IMR-90 (cell line): ENCODE measurements around the gene ERC2. TPM values are rescaled to one million over a fixed set of nuclear protein-coding genes. Genes with fewer than 3 reads are reported as not detected.
A peak's percentile ranks its signal among the peaks of the same experiment; 100 is the strongest.

Experiments
- ATAC-seq: fragments of 200-7000 bp; cut with Tn5 transposase; 2 replicates; pipeline ENCODE4 v1.9.1; 2020; ENCODE audit warnings: low read depth, mild to moderate bottlenecking, moderate library complexity
- BruUV-seq: library from RNA; stranded (reverse); fragments of 400-500 nt; replicated peaks from 2 replicates; lab custom pipeline; 2021; lab: Mats Ljungman, UMichigan
- CTCF ChIA-PET: fragments of 300-600 bp; formaldehyde crosslinking; extraction: SDS; loops from one replicate; lab custom pipeline; 2021; ENCODE audit warnings: antibody characterized with exemption; lab: Yijun Ruan, JAX
- POLR2A ChIA-PET: fragments of 300-600 bp; sonication (Branson Sonifier 250); formaldehyde crosslinking; loops from one replicate; lab custom pipeline; 2022; ENCODE audit warnings: antibody characterized with exemption; ENCODE audit not compliant: unreplicated experiment; lab: Charles Lee
- DNase-seq: peaks from one replicate; pipeline ENCODE4 v3.0.0; 2013
- H2AFZ ChIP-seq: replicated peaks from 2 replicates; pipeline ENCODE3; 2013; ENCODE audit warnings: low read length, mild to moderate bottlenecking; ENCODE audit not compliant: poor library complexity
- H2AK5ac ChIP-seq: 2 replicates; pipeline ENCODE4 v1.6.1; 2013; ENCODE audit warnings: low read depth, low read length, inconsistent platforms
- H2AK9ac ChIP-seq: replicated peaks from 2 replicates; pipeline ENCODE3; 2013; ENCODE audit warnings: mild to moderate bottlenecking, low read depth, low read length, moderate library complexity; ENCODE audit not compliant: poor library complexity
- H2BK120ac ChIP-seq: 2 replicates; pipeline ENCODE4 v1.6.1; 2013; ENCODE audit warnings: low read depth, low read length, inconsistent platforms
- H2BK15ac ChIP-seq: 3 replicates; pipeline ENCODE4 v1.6.1; 2013; ENCODE audit warnings: low read depth, low read length, inconsistent platforms
- H2BK20ac ChIP-seq: 2 replicates; pipeline ENCODE4 v1.6.1; 2013; ENCODE audit warnings: low read depth, mild to moderate bottlenecking, inconsistent platforms, low read length, moderate library complexity
- H2BK5ac ChIP-seq: 2 replicates; pipeline ENCODE4 v1.6.1; 2013; ENCODE audit warnings: mild to moderate bottlenecking, low read depth, low read length, inconsistent platforms; ENCODE audit not compliant: poor library complexity, severe bottlenecking
- H3K14ac ChIP-seq: replicated peaks from 2 replicates; pipeline ENCODE4 v1.6.1; 2013; ENCODE audit warnings: low read depth, low read length, inconsistent platforms
- H3K18ac ChIP-seq: 2 replicates; pipeline ENCODE4 v1.6.1; 2013; ENCODE audit warnings: low read depth, low read length, control low read depth
- H3K23ac ChIP-seq: 2 replicates; pipeline ENCODE4 v1.6.1; 2013; ENCODE audit warnings: low read depth, low read length, inconsistent platforms
- H3K27ac ChIP-seq: 2 replicates; pipeline ENCODE4 v1.5.1; 2013; ENCODE audit warnings: mild to moderate bottlenecking, control low read depth, low read length; ENCODE audit not compliant: insufficient read depth
- H3K27me3 ChIP-seq: 2 replicates; pipeline ENCODE4 v1.6.1; 2013; ENCODE audit warnings: low read length; ENCODE audit not compliant: control insufficient read depth, insufficient read depth
- H3K36me3 ChIP-seq: 2 replicates; pipeline ENCODE4 v1.6.1; 2013; ENCODE audit warnings: low read length, mixed read lengths; ENCODE audit not compliant: control insufficient read depth, insufficient read depth
- H3K4ac ChIP-seq: 2 replicates; pipeline ENCODE4 v1.6.1; 2013; ENCODE audit warnings: low read depth, low read length, inconsistent platforms
- H3K4me1 ChIP-seq: 2 replicates; pipeline ENCODE4 v1.6.1; 2013; ENCODE audit warnings: low read length, mixed read lengths; ENCODE audit not compliant: control insufficient read depth, insufficient read depth
- H3K4me2 ChIP-seq: 2 replicates; pipeline ENCODE4 v1.6.1; 2013; ENCODE audit warnings: low read depth, mild to moderate bottlenecking, control low read depth, low read length, moderate library complexity
- H3K4me3 ChIP-seq: 2 replicates; pipeline ENCODE4 v1.5.1; 2013; ENCODE audit warnings: low read depth, mild to moderate bottlenecking, control low read depth, low read length, moderate library complexity; ENCODE audit not compliant: insufficient read depth
- H3K56ac ChIP-seq: 2 replicates; pipeline ENCODE4 v1.6.1; 2013; ENCODE audit warnings: low read length, inconsistent platforms; ENCODE audit not compliant: insufficient read depth; ENCODE audit errors: extremely low read depth
- H3K79me1 ChIP-seq, 2 experiments: 2 replicates each; pipeline ENCODE4 v1.6.1; 2013; ENCODE audit warnings: low read length in 2 of 2, inconsistent platforms in 1 of 2, low read depth in 1 of 2
- H3K9ac ChIP-seq: 2 replicates; pipeline ENCODE4 v1.6.1; 2013; ENCODE audit warnings: low read depth, low read length, control low read depth
- H3K9me1 ChIP-seq: 2 replicates; pipeline ENCODE4 v1.6.1; 2013; ENCODE audit warnings: low read length, inconsistent platforms; ENCODE audit not compliant: insufficient read depth
- H3K9me3 ChIP-seq: 2 replicates; pipeline ENCODE4 v1.6.1; 2013; ENCODE audit warnings: low read length; ENCODE audit not compliant: control insufficient read depth, insufficient read depth
- H4K20me1 ChIP-seq: 2 replicates; pipeline ENCODE4 v1.6.1; 2013; ENCODE audit warnings: low read length, inconsistent platforms; ENCODE audit not compliant: insufficient read depth
- H4K5ac ChIP-seq: 2 replicates; pipeline ENCODE4 v1.6.1; 2013; ENCODE audit warnings: mild to moderate bottlenecking, low read depth, low read length, control low read depth
- H4K8ac ChIP-seq, 2 experiments: 2 replicates each; pipeline ENCODE4 v1.6.1; 2013; ENCODE audit warnings: low read depth in 2 of 2, low read length in 2 of 2, control low read depth in 1 of 2, inconsistent platforms in 1 of 2
- H4K91ac ChIP-seq: 2 replicates; pipeline ENCODE4 v1.6.1; 2013; ENCODE audit warnings: low read depth, low read length, inconsistent platforms; ENCODE audit not compliant: insufficient read depth
- BHLHE40 ChIP-seq: fragments of 150-350 bp; IDR thresholded peaks from 2 replicates; pipeline ENCODE4 v1.6.1; 2016; ENCODE audit warnings: mild to moderate bottlenecking, low read depth, low read length
- CEBPB ChIP-seq: IDR thresholded peaks from 2 replicates; pipeline ENCODE4 v1.6.1; 2012; ENCODE audit warnings: low read depth, low read length, improper control_type of control experiment
- CTCF ChIP-seq: conservative IDR thresholded peaks from 2 replicates; pipeline ENCODE4 v1.5.1; 2012; ENCODE audit warnings: mild to moderate bottlenecking, low read depth, low read length, improper control_type of control experiment
- NFE2L2 ChIP-seq: fragments of 150-350 bp; IDR thresholded peaks from 2 replicates; pipeline ENCODE4 v1.6.1; 2016; ENCODE audit warnings: low read depth, mild to moderate bottlenecking, low read length
- POLR2A ChIP-seq: IDR thresholded peaks from 2 replicates; pipeline ENCODE4 v1.6.1; 2012; ENCODE audit warnings: mild to moderate bottlenecking, low read depth, low read length
- RAD21 ChIP-seq: IDR thresholded peaks from 2 replicates; pipeline ENCODE4 v1.6.1; 2012; ENCODE audit warnings: low read length, improper control_type of control experiment
- SMC3 ChIP-seq: fragments of 150-350 bp; IDR thresholded peaks from 2 replicates; pipeline ENCODE4 v1.6.1; 2016; ENCODE audit warnings: low read depth, mild to moderate bottlenecking, antibody characterized with exemption, low read length, moderate library complexity
- WGBS, 2 experiments: methylation state at CpG; one replicate each; pipeline versions ENCODE4 v1.1.5 to v1.1.7; 2013; ENCODE audit warnings: missing lambda C conversion rate in 2 of 2; ENCODE audit not compliant: insufficient read length in 1 of 2; ENCODE audit errors: extremely low coverage in 2 of 2; 5-methylcytosine and 5-hydroxymethylcytosine counted together
- dilution Hi-C: fragments of 300-500 bp; cut with HindIII; formaldehyde crosslinking; loops from one replicate; pipeline ENCODE4 v1.14.3; 2018; ENCODE audit warnings: low sequenced_read_pairs; ENCODE audit not compliant: unreplicated experiment
- in situ Hi-C: fragments of 300-500 bp; cut with MboI; formaldehyde crosslinking; loops from 3 replicates; pipeline ENCODE4 v1.14.3; 2019; ENCODE audit warnings: low sequenced_read_pairs, inconsistent platforms, mixed read lengths
- intact Hi-C: fragments of 100-400 bp; cut with micrococcal nuclease; formaldehyde crosslinking; loops from 2 replicates; pipeline ENCODE4 v1.10.0; 2022
- polyA plus RNA-seq, 3 experiments: library from polyadenylated mRNA; depleted of rRNA; stranded (reverse); fragments of >200 nt; gene quantifications; 2 replicates each; pipeline ENCODE4 v1.2.3, GENCODE V29; 2012; ENCODE audit warnings: low replicate concordance in 1 of 3
- total RNA-seq: library from RNA; depleted of rRNA; stranded (reverse); fragments of >200 nt; gene quantifications from 2 replicates; pipeline ENCODE4 v1.2.3, GENCODE V29; 2012

The ERC2 gene
- total and polyA plus RNA-seq, 2 of the 4 experiments (the other 2 are of a cell fraction) = 0.17 to 0.18 TPM

DNA sequence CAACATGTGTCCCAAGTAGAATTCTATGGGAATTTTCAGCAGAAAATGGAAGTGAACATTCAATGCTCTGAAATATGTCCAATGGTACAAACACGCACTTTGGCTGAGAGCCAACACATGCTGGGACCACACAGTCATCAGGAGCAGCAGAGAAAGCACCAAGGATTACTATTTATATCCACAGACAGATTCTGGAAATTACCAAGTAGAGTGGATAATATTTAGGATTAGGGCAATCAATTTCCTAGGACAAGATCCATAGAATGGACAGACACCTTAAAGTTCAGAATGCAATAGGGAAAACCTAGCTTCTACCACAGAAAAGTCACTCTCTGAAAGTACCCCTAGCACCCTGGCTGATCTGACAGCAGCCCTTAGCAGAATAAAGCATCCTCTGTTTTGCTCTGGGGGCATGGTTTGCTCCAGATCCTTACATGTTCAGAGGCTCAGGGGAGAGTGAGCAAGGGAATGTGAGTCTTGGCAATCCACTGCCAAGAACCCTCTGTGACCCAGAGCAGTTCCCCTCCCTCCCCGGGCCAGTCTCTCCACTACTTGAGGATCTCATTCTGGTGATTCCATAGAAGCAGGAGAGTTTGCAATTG lies 775.2 kb downstream of the ERC2 start:
- H3K56ac ChIP-seq = no peak overlapping the region; the same call in 1 of the 2 replicates
- H2BK5ac ChIP-seq = peak overlapping the region; percentile 0
- peak overlapping the region; percentile 35; the same call in 1 of the 2 replicates for H3K23ac ChIP-seq
- H4K91ac ChIP-seq = peak overlapping the region; percentile 54
- H3K4me1 ChIP-seq = peaks cover 13% of the 10 kb centered on the region
- H2BK120ac ChIP-seq = peak overlapping the region; percentile 48
- H3K18ac ChIP-seq = no peak overlapping the region
- H3K14ac ChIP-seq = peak overlapping the region; percentile 87
- H2AFZ ChIP-seq = peak overlapping the region; percentile 5
- DNase-seq (peak; percentile 81), ATAC-seq (peak; percentile 46)
- intact Hi-C loops = no loop called here
- peak overlapping the region; percentile 74 for H3K4ac ChIP-seq
- no CpG with 5 or more reads among the region's 2 CpGs for WGBS, 2 experiments
- peaks cover 9% of the 10 kb centered on the region for H3K9me1 ChIP-seq
- ChIA-PET POLR2A (no interaction called here), CTCF (no interaction called here)
- H3K9ac ChIP-seq = no peak overlapping the region
- no peak overlapping the region for H2AK9ac ChIP-seq
- BruUV-seq = no TSS peak
- H3K4me3 ChIP-seq = no peak overlapping the region
- TF ChIP-seq CEBPB (no peak), CTCF (no peak), SMC3 (no peak), RAD21 (no peak), POLR2A (no peak), BHLHE40 (no peak), NFE2L2 (no peak)
- peak overlapping the region; percentile 80 for H2BK20ac ChIP-seq
- dilution Hi-C loops = no loop called here
- no peaks in the 10 kb centered on the region for H4K20me1 ChIP-seq
- peak overlapping the region in 1 of 2 experiments; percentile 24; a peak in 1 of 4 replicates for H4K8ac ChIP-seq
- H3K9me3 ChIP-seq = no peaks in the 10 kb centered on the region
- in situ Hi-C loops = no loop called here
- H3K27me3 ChIP-seq = no peaks in the 10 kb centered on the region
- peak overlapping the region; percentile 93; the same call in 2 of the 3 replicates for H2BK15ac ChIP-seq
- H3K4me2 ChIP-seq = no peak overlapping the region; the same call in 1 of the 2 replicates
- peak overlapping the region; percentile 56 for H2AK5ac ChIP-seq
- no peak overlapping the region for H3K27ac ChIP-seq
- H4K5ac ChIP-seq = no peak overlapping the region
- H3K36me3 ChIP-seq = no peaks in the 10 kb centered on the region
- H3K79me1 ChIP-seq = 0 out of 4 replicates have a peak, but pooled peaks cover 0 to 2% of the 10 kb centered on the region in 2 experiments
